GM23338 (cell line): ENCODE results near the gene AKAP8L. TPM values are rescaled to one million over a fixed set of nuclear protein-coding genes. Genes with fewer than 3 reads are reported as not detected.
A peak's percentile ranks its signal among the peaks of the same experiment; 100 is the strongest.

ENCODE experiments used
- ATAC-seq: fragments of 200-7000 bp; cut with Tn5 transposase; 3 replicates; pipeline ENCODE4 v1.9.1; 2020
- DNase-seq: peaks from one replicate; pipeline ENCODE4 v3.0.0-alpha.2; 2015; ENCODE audit warnings: low spot score
- H2AFZ ChIP-seq: fragments of 200-600 bp; sonication (generic); 2 replicates; pipeline ENCODE4 v1.8.0; 2016; ENCODE audit warnings: antibody characterized with exemption, mild to moderate bottlenecking, moderate library complexity
- H3F3A ChIP-seq: fragments of 200-600 bp; sonication (generic); replicated peaks from 2 replicates; pipeline ENCODE4 v1.8.0; 2017; ENCODE audit warnings: antibody characterized with exemption, mixed run types, low read depth
- H3K27ac ChIP-seq: fragments of 200-600 bp; sonication (generic); 2 replicates; pipeline ENCODE4 v1.6.1; 2016; ENCODE audit warnings: low read depth
- H3K27me3 ChIP-seq: fragments of 200-600 bp; sonication (generic); 2 replicates; pipeline ENCODE4 v1.8.0; 2016; ENCODE audit warnings: mild to moderate bottlenecking, mixed run types, moderate library complexity; ENCODE audit not compliant: insufficient read depth
- H3K36me3 ChIP-seq: fragments of 200-600 bp; sonication (generic); 2 replicates; pipeline ENCODE4 v1.8.0; 2016; ENCODE audit warnings: mild to moderate bottlenecking; ENCODE audit not compliant: insufficient read depth
- H3K4me1 ChIP-seq: fragments of 200-600 bp; sonication (generic); 2 replicates; pipeline ENCODE4 v1.8.0; 2016; ENCODE audit warnings: mild to moderate bottlenecking, moderate library complexity; ENCODE audit not compliant: insufficient read depth
- H3K4me2 ChIP-seq: fragments of 200-600 bp; sonication (generic); 2 replicates; pipeline ENCODE4 v1.7.1; 2017; ENCODE audit warnings: mixed run types
- H3K4me3 ChIP-seq: fragments of 200-600 bp; sonication (generic); 2 replicates; pipeline ENCODE4 v1.6.1; 2016; ENCODE audit warnings: mixed run types
- H3K79me2 ChIP-seq: fragments of 200-600 bp; sonication (generic); replicated peaks from 2 replicates; pipeline ENCODE4 v1.8.0; 2017; ENCODE audit warnings: mild to moderate bottlenecking; ENCODE audit not compliant: insufficient read depth
- H3K9me2 ChIP-seq: fragments of 200-600 bp; sonication (generic); 2 replicates; pipeline ENCODE4 v1.8.0; 2017; ENCODE audit not compliant: insufficient read depth
- H4K20me1 ChIP-seq: fragments of 200-600 bp; sonication (generic); replicated peaks from 2 replicates; pipeline ENCODE4 v1.8.0; 2017; ENCODE audit warnings: mild to moderate bottlenecking; ENCODE audit not compliant: insufficient read depth
- H3K27ac Mint-ChIP-seq: 2 replicates; pipeline ENCODE4 v1.8.0; 2020; ENCODE audit warnings: inconsistent platforms, mild to moderate bottlenecking, moderate library complexity, mixed read lengths
- H3K27me3 Mint-ChIP-seq: 3 replicates; pipeline ENCODE4 v1.8.0; 2022; ENCODE audit warnings: low read depth, mild to moderate bottlenecking, moderate library complexity, mixed read lengths, inconsistent platforms; ENCODE audit not compliant: insufficient read depth, poor library complexity
- H3K36me3 Mint-ChIP-seq: 3 replicates; pipeline ENCODE4 v1.8.0; 2021; ENCODE audit warnings: low read depth, mild to moderate bottlenecking, inconsistent platforms, moderate library complexity, mixed read lengths
- H3K4me1 Mint-ChIP-seq: 3 replicates; pipeline ENCODE4 v1.8.0; 2020; ENCODE audit warnings: mild to moderate bottlenecking, inconsistent platforms, mixed read lengths
- H3K4me3 Mint-ChIP-seq: 3 replicates; pipeline ENCODE4 v1.8.0; 2021; ENCODE audit warnings: moderate library complexity, mild to moderate bottlenecking, inconsistent platforms, mixed read lengths
- H3K9me3 Mint-ChIP-seq: 3 replicates; pipeline ENCODE4 v1.8.0; 2020; ENCODE audit warnings: moderate library complexity, mild to moderate bottlenecking, inconsistent platforms, mixed read lengths
- ETS1 ChIP-seq: IDR thresholded peaks from 2 replicates; pipeline ENCODE4 v1.6.1; 2016; ENCODE audit warnings: antibody characterized with exemption
- EZH2 ChIP-seq: fragments of 200-600 bp; sonication (generic); IDR thresholded peaks from one replicate; pipeline ENCODE4 v1.8.0; 2017; ENCODE audit warnings: antibody characterized with exemption, mild to moderate bottlenecking, low read depth; ENCODE audit not compliant: unreplicated experiment
- JUNB ChIP-seq: IDR thresholded peaks from one replicate; pipeline ENCODE4 v1.6.1; 2016; ENCODE audit warnings: antibody characterized with exemption; ENCODE audit not compliant: unreplicated experiment
- STAT1 ChIP-seq: IDR thresholded peaks from one replicate; pipeline ENCODE4 v1.6.1; 2016; ENCODE audit warnings: antibody characterized with exemption; ENCODE audit not compliant: unreplicated experiment
- ZNF462 ChIP-seq: fragments of 250-450 bp; sonication (Bioruptor Pico); IDR thresholded peaks from 2 replicates; pipeline ENCODE4 v1.5.0; 2020; ENCODE audit warnings: mild to moderate bottlenecking, moderate library complexity
- polyA plus RNA-seq: library from polyadenylated mRNA; unstranded; fragments of >200 nt; fragmentation: Nextera tagmentation; extraction: Ambion mirVana; gene quantifications from 2 replicates; pipeline ENCODE4 v1.2.1, GENCODE V29; 2016
- total RNA-seq: library from RNA; depleted of rRNA; stranded (reverse); fragments of >200 nt; shearing (Covaris generic); gene quantifications from 2 replicates; pipeline ENCODE4 v1.2.3, GENCODE V29; 2014

AKAP8L gene
- total and polyA plus RNA-seq, 2 experiments from 2014 or later, result 78.8 to 165 TPM

GRCh38 chr19:15461694-15462093 lies 42.9 kb upstream of the AKAP8L start:
- no peaks in the 10 kb centered on the region for H3K36me3 ChIP-seq
- H3K79me2 ChIP-seq, result no peaks in the 10 kb centered on the region
- H3F3A ChIP-seq, result no peaks in the 10 kb centered on the region
- H3K27ac ChIP-seq, result no peak overlapping the region
- ATAC-seq (no peak), DNase-seq (no peak)
- Mint-ChIP-seq H3K27me3 (peaks cover 40% of the 10 kb centered on the region), H3K27ac (no peak overlapping the region), H3K36me3 (no peaks in the 10 kb centered on the region), H3K4me1 (peaks cover under 1% of the 10 kb centered on the region; the same call in 2 of the 3 replicates), H3K4me3 (no peak overlapping the region), H3K9me3 (peaks cover 6% of the 10 kb centered on the region; the same call in 2 of the 3 replicates)
- no peaks in the 10 kb centered on the region for H3K9me2 ChIP-seq
- no peak overlapping the region for H3K4me2 ChIP-seq
- no peak overlapping the region for H2AFZ ChIP-seq
- no peaks in the 10 kb centered on the region for H4K20me1 ChIP-seq
- no peak overlapping the region for H3K4me3 ChIP-seq
- H3K4me1 ChIP-seq, result no peaks in the 10 kb centered on the region; the same call in 1 of the 2 replicates
- TF ChIP-seq ETS1 (no peak), STAT1 (no peak), JUNB (no peak)
- peaks cover 55% of the 10 kb centered on the region for H3K27me3 ChIP-seq

- no peak for TF ChIP-seq STAT1
- no peak for TF ChIP-seq JUNB
- TF ChIP-seq EZH2, result peak; percentile 80
- Mint-ChIP-seq H3K4me3 (peak overlapping the region; percentile 57), H3K4me1 (peaks cover 13% of the 10 kb centered on the region; the same call in 1 of the 3 replicates), H3K36me3 (no peaks in the 10 kb centered on the region; the same call in 2 of the 3 replicates), H3K9me3 (peaks cover 4% of the 10 kb centered on the region; the same call in 2 of the 3 replicates), H3K27me3 (peaks cover 70% of the 10 kb centered on the region), H3K27ac (no peak overlapping the region)
- Histone ChIP-seq H3K4me1 (peaks cover 14% of the 10 kb centered on the region), H2AFZ (peak overlapping the region; percentile 97), H3K36me3 (no peaks in the 10 kb centered on the region), H4K20me1 (no peaks in the 10 kb centered on the region), H3K4me3 (peak overlapping the region; percentile 68), H3F3A (0 out of 2 replicates have a peak, but pooled peaks cover 6% of the 10 kb centered on the region), H3K27me3 (peaks cover 78% of the 10 kb centered on the region), H3K79me2 (no peaks in the 10 kb centered on the region), H3K4me2 (peak overlapping the region; percentile 84), H3K27ac (no peak overlapping the region), H3K9me2 (no peaks in the 10 kb centered on the region)
- DNase-seq (peak; percentile 33), ATAC-seq (no peak; the same call in 2 of the 3 replicates)
These were observed 39.1 kb upstream of the AKAP8L start for GRCh38 chr19:15457701-15458484.

DNA sequence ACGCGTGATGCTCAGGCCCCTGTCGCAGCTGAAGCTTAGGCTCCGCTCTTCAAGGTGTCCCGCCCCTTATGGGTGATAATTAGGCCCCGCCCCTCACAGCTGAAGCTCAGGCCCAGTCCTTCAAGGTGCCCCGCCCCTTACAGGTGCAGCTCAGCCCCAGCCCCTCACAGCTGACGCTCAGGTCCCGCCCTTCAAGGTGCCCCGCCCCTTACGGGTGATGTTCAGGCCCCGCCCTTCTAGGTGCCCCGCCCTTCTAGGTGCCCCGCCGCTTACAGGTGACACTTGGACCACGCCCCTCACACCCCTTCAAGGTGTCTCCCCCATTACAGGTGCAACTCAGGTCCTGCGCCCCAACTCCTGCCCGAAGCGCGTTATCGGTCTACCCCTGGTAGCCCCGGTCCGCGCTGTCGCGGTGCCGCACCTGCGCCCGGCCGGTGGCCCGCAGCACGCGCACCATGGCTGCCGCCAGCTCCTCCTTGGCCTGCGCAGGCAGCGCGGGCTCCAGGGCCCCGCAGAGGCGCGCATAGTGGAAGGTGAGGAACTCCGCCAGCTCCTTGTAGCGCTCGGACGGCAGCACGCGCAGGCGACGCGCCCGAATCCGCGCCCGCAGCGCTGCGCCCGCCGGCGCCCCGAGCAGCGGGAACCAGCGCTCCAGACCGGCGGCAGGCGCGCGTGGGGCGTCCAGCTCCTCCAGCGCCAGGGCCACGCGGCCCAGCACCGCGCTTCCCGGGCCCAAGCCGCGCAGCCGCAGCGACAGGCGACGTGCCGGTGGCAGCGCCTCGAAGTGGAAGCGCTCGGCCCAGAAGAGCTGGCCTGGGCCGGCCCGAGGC lies 38.3 kb upstream of the AKAP8L start:
- H3K79me2 ChIP-seq, result no peaks in the 10 kb centered on the region
- H4K20me1 ChIP-seq, result no peaks in the 10 kb centered on the region
- H2AFZ ChIP-seq, result peak overlapping the region; percentile 97
- Mint-ChIP-seq H3K4me3 (peak overlapping the region; percentile 58), H3K36me3 (no peaks in the 10 kb centered on the region; the same call in 2 of the 3 replicates), H3K4me1 (peaks cover 13% of the 10 kb centered on the region; the same call in 1 of the 3 replicates), H3K9me3 (peaks cover 4% of the 10 kb centered on the region; the same call in 2 of the 3 replicates), H3K27me3 (peaks cover 68% of the 10 kb centered on the region), H3K27ac (no peak overlapping the region)
- peak; percentile 52 for ATAC-seq
- H3K9me2 ChIP-seq, result no peaks in the 10 kb centered on the region
- peaks cover 15% of the 10 kb centered on the region for H3K4me1 ChIP-seq
- DNase-seq, result peak; percentile 99
- peaks cover 81% of the 10 kb centered on the region for H3K27me3 ChIP-seq
- 0 out of 2 replicates have a peak, but pooled peaks cover 9% of the 10 kb centered on the region for H3F3A ChIP-seq
- H3K4me2 ChIP-seq, result peak overlapping the region; percentile 84
- no peak overlapping the region for H3K27ac ChIP-seq
- H3K36me3 ChIP-seq, result no peaks in the 10 kb centered on the region
- H3K4me3 ChIP-seq, result peak overlapping the region; percentile 68
- peak; percentile 45 for TF ChIP-seq EZH2
- no peak for TF ChIP-seq ZNF462 (CRISPR knock-in tag)
